Cardiac septum (tissue), 1 donor: ENCODE measurements around the gene JAK3. TPM values are rescaled to one million over a fixed set of nuclear protein-coding genes. Genes with fewer than 3 reads are reported as not detected.
"Not testable (repeated sequence)": the region's sequence is repeated elsewhere in the genome, so short reads cannot be mapped to it uniquely, and the experiment has no call there.

Experiments used
- DNase-seq: peaks from one replicate; pipeline ENCODE4 v3.0.0-alpha.2; 2020; ENCODE audit warnings: low spot score
- intact Hi-C: fragments of 100-400 bp; cut with DNase I; formaldehyde crosslinking; loops from one replicate; pipeline ENCODE4 v1.14.0; 2022
- total RNA-seq: library from RNA; stranded (reverse); fragmentation: NEBNext Ultra II Directional; extraction: Animal tissue kit (Norgen Biotek cat#: 25700); gene quantifications from one replicate; pipeline ENCODE4 v1.2.1, GENCODE V29; 2021
- donor health status: DM: no; HTN: no; CAD: no.

The JAK3 gene
- total RNA-seq, 1 donor from 2014 or later: 6.2 TPM

DNA sequence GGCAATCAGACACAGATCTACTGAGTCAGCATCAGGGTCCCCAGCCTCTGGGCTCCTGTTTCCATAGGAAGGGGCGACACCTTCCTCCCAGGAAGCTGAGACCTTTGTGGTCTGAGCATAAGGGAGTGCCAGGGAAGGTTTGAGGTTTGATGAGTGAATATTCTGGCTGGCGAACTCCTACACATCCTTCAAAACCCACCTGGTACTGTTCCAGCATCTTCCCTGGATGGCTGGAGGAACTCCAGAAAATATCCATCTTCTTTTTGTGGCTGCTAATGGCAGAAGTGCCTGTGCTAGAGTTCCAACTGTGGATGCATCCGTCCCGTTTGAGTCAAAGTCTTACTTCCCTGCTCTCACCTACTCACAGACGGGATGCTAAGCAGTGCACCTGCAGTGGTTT, 35.7 kb downstream of the JAK3 start:
- DNase-seq: no peak
- intact Hi-C loops: no loop called here

DNA sequence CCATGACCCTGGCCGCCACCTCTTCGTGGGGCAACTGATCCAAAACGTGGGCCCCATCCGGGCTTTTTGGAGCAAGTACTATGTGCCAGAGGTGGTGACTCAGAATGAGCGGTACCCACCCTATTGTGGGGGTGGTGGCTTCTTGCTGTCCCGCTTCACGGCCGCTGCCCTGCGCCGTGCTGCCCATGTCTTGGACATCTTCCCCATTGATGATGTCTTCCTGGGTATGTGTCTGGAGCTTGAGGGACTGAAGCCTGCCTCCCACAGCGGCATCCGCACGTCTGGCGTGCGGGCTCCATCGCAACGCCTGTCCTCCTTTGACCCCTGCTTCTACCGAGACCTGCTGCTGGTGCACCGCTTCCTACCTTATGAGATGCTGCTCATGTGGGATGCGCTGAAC, 36.1 kb downstream of the JAK3 start:
- intact Hi-C loops: no loop called here
- DNase-seq: no peak

DNA sequence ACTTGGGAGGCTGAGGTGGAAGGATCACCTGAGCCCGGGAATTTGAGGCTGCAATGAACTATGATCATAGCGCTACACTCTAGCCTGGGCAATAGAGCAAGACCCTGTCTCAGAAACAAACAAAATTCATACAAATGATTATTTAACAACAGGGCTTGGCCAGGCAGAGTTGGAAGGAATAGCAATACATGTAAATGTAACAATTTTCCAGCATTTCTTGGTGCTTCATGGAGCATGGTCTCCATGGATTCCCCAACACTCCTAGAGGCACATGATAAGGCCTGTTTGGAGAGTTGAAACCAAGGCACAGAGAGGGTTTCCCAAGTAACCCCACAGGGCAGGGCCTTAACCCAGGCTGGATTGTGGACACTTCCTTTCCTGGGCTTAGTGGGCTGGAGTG, 36.7 kb downstream of the JAK3 start:
- no peak for DNase-seq
- intact Hi-C loops: no loop called here

DNA sequence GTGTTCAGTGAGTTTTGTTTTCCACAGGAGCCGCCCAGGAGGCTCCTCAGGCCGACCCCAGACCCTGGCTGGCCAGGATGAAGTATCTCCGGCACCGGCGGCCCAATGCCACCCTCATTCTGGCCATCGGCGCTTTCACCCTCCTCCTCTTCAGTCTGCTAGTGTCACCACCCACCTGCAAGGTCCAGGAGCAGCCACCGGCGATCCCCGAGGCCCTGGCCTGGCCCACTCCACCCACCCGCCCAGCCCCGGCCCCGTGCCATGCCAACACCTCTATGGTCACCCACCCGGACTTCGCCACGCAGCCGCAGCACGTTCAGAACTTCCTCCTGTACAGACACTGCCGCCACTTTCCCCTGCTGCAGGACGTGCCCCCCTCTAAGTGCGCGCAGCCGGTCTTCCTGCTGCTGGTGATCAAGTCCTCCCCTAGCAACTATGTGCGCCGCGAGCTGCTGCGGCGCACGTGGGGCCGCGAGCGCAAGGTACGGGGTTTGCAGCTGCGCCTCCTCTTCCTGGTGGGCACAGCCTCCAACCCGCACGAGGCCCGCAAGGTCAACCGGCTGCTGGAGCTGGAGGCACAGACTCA, 40.0 kb downstream of the JAK3 start:
- intact Hi-C loops: no loop called here

DNA sequence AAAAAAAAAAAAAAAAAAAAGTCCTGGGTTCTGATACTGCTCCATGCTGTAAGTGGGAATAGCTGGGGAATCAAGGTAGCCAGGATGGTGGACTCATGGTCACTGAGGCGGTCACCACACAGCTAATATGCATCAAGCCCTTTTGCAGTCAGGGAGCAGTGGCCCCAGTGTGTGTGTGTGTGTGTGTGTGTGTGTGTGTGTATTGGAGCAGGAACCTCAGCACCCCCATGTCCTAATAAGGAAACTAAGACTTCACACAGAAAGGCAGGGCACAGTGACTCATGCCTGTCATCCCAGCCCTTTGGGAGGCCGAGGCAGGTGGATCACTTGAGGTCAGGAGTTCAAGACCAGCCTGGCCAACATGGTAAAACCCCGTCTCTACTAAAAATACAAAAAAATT, 40.8 kb downstream of the JAK3 start:
- DNase-seq: no peak
- intact Hi-C loops: no loop called here

More for the DNA sequence above, 40.0 kb downstream of the JAK3 start:
- no peak for DNase-seq

DNA sequence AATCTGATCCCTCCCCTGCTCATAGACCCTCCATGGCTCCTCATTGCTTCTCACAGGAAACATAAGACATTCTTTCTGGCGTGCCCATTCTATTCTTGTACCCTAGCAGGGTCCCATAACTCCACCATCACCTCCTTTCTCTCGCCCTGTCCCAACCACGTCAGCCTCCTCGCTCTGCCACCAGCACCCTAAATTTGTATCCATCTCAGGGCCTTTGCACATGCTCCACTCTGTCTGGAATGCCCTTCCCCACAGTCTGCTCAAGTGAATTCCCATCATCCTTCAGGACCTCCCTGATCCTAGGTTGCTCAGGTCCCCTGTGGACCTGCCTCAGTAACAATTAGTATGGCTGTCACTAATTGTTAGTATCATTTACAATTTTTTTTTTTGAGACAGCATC, 42.4 kb downstream of the JAK3 start:
- intact Hi-C loops: no loop called here
- no peak for DNase-seq

DNA sequence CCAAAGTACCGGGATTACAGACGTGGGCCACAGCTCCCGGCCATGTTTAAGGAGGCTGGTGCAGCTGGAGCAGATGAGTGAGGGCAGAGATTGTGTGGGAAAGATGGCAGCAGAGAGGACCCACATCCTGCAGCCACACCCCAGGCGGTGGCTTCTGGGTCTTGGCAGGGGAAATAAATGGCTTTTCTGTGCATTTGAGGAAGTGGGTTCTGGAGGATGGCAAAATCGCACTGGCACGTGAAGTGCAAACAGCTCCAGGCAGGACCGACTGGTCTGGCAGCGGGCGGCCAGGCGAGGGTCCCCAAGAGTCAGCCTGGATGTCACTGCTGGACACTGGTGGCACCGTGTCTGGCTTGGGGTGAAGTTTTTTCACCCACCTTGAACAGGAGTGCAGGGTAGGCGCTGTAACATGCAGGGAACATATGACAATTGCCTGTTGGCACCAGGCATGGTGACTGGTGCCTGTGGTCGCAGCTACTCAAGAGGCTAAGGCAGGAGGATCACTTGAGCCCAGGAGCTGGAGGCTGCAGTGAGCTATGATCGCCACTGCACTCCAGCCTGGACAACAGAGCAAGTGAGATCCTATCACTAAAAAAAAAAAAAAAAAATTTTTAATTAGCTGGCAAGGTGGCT, 44.4 kb downstream of the JAK3 start:
- no peak for DNase-seq
- intact Hi-C loops: no loop called here

DNA sequence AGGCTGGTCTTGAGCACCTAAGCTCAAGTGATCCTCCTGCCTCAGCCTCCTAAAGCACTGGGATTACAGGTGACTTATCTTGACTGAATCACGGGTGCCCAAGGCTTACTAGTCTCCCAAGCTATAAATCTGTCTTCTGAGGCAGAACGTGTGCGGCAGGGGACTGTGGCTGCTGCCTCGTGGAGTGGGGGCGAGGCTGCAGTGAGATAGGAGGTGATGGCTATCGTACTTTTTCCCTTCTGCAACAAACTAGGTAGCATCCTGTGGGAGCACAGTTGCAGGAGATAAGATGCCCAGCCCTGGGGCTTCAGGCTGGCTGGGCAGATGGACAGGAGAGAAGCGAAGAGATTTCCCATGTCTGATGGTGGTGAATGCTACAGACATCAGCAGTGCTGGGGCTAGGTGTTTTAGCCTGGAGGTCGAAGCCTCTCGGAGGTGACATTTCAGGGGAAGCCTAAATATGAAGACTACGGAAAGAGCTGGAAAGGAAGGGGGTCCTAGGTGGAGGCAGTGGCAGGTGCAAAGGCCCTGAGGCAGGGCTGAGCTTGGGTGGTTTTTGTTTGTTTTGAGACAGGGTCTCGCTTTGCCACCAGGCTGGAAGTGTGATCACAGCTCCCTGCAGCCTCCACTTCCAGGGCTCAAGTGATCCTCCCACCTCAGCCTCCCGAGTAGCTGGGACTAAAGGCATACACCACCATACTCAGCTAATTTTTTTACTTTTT, 45.5 kb downstream of the JAK3 start:
- DNase-seq: no peak
- intact Hi-C loops: no loop called here

DNA sequence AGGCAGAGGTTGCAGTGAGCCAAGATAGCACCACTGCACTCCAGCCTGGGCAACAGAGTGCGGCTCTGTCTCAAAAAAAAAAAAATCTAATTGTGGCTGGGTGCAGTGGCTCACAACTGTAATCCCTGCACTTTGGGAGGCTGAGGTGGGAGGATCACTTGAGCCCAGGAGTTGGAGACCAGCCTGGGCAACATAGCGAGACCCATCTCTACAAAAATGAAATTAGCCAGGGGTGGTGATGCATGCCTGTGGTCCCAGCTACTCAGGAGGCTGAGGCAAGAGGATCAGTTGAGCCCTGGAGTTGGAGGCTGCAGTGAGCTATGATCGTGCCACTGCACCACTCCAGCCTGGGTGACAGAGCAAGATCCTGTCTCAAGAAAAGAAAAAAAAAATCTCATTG, 49.2 kb downstream of the JAK3 start:
- intact Hi-C loops, DNase-seq: not testable (repeated sequence)

DNA sequence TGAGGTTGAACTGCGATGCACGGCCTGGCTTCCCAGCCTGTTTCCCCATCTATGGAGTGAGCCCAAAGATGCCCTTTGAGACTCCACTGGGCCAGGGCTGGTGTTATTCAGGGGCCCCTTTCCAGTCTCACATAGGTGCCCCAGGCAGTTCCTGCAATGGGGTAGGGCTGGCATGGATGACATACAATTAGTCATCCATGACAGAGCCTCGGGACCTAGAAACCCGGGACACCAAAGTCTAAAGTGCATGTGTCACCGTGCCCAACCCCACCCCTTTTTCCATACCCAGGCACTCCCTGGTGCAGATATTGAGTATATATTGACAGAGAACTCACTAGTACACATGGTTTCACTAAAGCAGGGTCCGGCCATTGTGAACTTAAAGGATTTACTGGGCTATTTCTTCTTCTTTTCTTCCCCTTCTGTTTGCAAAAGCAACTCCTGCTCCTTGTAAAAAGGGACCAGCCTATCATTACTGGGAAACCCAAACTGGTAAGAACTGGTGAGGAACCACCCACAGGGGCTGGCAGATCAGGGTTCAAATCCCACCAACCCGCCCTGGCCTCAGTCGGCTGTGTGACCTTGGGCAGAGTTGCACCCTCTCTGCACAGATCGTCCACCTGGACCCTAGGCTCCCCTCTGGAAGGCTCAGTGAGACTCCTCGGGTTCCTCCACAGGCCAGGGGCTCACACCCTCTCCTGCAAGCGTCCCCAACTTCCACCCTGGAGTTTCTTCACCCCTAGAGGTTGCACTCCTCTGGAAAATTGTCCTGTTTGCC, 50.2 kb downstream of the JAK3 start:
- DNase-seq: no peak

DNA sequence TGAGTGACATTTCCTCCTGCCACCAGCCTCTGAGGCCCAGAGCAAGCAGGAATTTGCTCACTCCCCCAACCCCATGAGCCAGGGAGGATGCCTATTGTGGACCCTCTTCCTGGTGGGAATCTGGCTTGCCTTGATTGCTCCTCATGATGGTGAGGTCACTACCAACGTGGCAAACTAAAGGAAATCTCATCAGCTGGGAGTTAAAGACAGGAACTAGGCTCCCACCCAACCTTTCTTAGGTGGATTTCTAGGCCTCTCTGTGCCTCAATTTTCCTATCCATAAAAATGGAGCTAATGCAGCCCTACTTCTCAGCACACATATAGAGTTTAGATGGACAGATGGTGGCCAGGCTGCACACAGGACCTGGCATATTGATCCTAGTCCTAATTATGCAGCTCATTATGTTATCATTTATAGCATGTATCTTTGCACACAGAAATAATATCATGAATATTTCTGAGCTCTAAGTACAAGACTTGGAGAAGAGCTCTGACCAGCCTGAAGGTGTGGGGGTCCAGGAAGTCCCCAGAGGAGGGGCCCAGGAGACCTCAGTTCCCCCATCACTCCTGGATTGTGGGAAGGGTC, 50.9 kb downstream of the JAK3 start:
- no peak for DNase-seq
- intact Hi-C loops: no loop called here

More for the DNA sequence above, 50.2 kb downstream of the JAK3 start:
- intact Hi-C loops: no loop called here

DNA sequence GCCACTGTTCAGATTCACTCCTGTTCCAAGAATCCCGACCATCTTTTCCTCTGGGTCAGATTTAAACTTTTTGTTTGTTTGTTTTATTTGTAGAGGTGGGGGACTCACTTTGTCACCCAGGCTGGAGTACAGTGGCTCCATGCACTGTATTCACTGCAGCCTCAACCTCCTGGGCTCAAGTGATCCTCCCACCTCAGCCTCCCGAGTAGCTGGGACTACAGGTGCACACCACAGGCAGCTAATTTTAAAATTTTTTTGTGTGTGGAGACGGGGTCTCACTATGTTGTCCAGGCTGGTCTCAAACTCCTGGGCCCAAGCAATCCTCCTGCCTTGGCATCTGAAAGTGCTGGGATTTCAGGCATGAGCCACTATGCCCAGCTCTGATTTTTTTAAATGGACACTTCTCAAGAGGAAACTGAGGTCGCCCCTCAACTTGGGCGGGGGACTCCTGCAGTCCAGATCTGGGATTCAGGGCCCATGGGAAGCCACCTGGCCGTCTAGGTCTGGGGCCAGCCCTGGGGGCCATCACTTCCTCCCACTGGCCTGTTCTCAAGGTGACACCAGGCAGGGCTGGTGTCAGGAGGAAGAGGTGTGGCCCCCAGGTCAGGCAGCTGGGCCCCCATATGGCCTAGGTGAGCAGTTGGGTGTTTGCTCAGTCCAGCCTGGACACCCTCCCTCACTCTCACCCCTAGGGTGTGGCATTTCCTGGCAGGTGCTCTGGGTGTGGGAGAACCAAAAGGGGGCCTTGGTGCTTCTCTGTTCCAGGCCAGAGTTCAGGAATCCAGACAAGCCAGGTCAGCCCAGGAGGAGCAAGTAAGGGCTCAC, 51.6 kb downstream of the JAK3 start:
- no peak for DNase-seq
- intact Hi-C loops: no loop called here

DNA sequence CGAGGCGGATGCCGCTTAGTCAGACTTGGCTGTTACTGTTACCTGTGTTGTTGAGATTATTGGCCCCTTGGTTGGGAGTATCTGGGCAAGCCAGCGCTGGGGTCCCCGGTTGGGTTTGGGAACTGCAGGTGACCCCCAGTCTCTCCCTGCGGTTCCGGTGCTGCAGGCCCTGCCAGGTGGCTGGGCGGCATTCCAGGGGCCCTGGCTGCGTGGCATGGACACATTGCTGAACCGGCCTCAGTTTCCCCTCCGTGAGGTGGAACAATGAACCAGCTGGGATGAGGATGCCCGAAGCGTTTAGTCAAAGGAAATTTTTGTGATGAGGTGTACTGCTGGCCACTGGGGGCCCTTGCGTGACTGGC, 52.3 kb downstream of the JAK3 start:
- no peak for DNase-seq
- intact Hi-C loops: no loop called here

DNA sequence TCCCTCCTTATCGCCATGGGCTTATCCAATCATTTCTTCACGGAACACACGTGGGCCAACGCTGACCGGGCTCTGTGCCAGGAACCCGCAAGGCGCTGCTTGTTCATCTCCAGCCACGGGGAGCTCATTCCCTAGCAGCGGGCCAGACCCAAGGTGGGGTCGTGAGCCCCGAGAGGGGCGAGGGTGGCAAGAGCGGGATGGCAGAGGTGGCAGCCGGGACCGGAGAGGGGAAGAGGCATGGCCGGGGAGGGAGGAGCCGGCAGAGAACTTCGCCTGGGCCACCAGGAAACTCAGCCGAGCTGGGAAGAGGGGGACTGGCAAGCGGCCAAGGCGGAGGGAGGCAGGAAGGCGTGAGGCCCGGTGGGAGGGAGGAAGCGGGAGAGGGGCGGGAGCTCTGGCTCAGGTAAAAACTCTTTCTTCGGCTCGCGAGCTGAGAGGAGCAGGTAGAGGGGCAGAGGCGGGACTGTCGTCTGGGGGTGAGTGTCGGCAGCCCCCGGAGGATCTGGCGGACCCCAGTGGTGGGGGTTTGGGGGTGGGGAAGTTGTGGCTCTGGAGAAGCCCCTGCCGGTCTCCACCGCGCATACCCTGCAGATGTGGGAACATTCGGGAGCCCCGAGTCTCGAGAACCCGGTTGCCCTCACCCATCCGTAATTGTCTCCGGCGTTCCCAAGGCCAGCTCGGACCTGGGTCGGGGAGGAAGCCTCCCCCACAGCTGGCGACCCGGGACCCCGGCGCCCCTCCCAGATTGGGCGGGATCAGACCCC, 52.9 kb downstream of the JAK3 start, which contains the start of gene B3GNT3:
Gene B3GNT3, plus strand, starts transcription at position 408 of the 764 bp plus-strand sequence. CDS start 12,670 bp downstream, outside the sequence.
- intact Hi-C loops: no loop called here
- DNase-seq: no peak

DNA sequence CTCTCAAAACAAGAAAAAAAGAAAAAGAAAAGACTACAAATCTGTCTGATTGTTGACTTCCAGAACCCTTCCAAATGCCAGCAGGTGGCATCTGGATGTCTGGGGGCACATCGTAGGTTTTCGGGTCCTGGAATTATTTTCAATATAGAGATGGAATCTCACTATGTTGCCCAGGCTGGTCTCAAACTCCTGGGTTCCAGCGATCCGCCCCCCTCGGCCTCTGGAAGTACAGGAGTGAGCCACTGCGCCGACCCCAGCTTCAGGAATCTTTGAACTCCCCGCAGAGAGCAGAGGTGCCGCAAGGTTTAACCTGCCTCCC, 53.4 kb downstream of the JAK3 start:
- DNase-seq: no peak
- intact Hi-C loops: no loop called here

DNA sequence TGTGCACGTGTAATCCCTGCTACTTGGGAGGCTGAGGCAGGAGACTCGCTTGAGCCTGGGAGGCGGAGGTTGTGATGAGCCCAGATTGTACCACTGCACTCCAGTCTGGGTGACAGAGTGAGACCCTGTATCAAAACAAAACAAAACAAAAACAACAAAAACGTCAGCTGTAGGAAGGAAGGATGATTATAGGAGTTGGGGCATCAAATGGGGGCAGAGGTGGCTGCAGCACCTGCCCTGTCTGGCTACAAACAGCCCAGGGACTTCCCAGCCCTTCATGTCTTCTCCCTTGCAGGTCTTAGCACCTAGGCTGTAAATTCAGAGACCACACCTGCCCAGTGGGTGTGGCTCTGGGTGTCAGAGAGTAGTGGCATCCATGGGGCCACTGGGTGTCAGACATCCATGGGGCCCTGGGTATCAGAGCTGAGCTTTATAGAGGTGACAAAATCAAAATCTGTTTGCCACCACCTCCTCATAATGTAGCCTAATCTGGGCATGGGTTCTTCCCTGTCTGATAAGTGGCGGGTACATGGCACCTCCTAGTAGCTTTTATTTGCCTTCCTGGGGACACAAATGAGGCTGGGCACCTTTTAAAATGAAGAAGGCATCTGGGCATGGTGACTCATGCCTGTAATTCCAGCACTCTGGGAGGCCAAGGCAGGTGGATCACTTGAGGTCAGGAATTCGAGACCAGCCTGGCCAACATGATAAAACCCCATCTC, 57.6 kb downstream of the JAK3 start:
- intact Hi-C loops: no loop called here
- no peak for DNase-seq

DNA sequence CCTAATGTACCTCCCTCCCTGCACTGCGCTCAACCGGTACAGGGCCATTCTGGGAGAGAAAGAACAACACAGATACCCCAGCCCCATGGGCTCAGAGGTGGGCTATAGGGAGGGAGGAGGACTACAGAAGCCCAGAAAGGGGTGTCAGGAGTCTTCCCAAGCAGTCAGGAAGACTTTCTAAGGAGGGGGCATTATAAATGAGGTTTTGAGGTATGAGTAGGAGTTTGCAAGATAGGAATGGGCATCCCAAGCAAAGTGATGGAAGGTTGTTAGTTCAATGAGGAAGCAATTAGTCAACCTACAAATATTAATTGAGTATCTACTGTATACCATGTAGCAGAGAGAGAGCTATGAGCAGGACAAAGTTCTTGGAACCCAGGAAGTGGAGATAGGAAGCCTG, 59.1 kb downstream of the JAK3 start:
- no peak for DNase-seq
- intact Hi-C loops: no loop called here
